ENCODE measurements around the gene DLG2.

DNA sequence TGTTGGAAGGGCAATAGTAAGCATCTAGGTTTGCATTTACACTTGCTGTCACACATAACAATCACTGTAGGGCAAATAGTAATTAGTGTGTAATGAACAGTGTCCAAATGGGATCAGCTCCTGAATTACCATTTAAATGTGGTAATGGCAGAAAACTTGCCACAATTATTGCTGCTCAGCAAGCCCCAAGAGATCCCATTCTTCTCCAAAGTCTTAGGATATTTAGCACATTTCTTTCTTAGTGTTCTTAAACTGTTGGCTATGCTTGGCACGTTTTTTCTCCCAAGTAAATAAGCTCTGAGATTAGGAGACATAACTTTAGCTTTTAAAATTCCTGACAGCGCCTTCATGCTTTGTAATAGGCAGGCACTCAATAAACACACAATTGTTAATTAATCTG lies 1037.0 kb downstream of the DLG2 start:
- TF ChIP-seq, protein P1, sequence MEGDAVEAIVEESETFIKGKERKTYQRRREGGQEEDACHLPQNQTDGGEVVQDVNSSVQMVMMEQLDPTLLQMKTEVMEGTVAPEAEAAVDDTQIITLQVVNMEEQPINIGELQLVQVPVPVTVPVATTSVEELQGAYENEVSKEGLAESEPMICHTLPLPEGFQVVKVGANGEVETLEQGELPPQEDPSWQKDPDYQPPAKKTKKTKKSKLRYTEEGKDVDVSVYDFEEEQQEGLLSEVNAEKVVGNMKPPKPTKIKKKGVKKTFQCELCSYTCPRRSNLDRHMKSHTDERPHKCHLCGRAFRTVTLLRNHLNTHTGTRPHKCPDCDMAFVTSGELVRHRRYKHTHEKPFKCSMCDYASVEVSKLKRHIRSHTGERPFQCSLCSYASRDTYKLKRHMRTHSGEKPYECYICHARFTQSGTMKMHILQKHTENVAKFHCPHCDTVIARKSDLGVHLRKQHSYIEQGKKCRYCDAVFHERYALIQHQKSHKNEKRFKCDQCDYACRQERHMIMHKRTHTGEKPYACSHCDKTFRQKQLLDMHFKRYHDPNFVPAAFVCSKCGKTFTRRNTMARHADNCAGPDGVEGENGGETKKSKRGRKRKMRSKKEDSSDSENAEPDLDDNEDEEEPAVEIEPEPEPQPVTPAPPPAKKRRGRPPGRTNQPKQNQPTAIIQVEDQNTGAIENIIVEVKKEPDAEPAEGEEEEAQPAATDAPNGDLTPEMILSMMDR (IDR thresholded peaks at IDR 0.05): no peak
- no peak for TF ChIP-seq ZFX (IDR thresholded peaks at IDR 0.05; ENCODE audit: borderline replicate concordance)

All from 22Rv1 (cell line).